Endothelial cell of umbilical vein (primary cell): ENCODE data around the gene CYB5A. TPM values are rescaled to one million over a fixed set of nuclear protein-coding genes. Genes with fewer than 3 reads are reported as not detected.

Experiments used
- BruUV-seq: library from RNA; stranded (reverse); fragments of 400-500 nt; replicated peaks from 2 replicates; lab custom pipeline; 2021; lab: Mats Ljungman, UMichigan
- CTCF ChIA-PET: fragments of 300-600, 350-600 bp; sonication (Branson Sonifier 250); formaldehyde crosslinking; loops from one replicate; lab custom pipeline; 2021; ENCODE audit warnings: antibody characterized with exemption, inconsistent platforms; lab: Charles Lee
- POLR2A ChIA-PET: fragments of 300-600, 350-600 bp; sonication (Branson Sonifier 250); formaldehyde crosslinking; loops from one replicate; lab custom pipeline; 2021; ENCODE audit warnings: antibody characterized with exemption, inconsistent platforms; lab: Charles Lee
- DNase-seq: peaks from one replicate; pipeline ENCODE4 v3.0.0-alpha.2; 2011; ENCODE audit warnings: low read depth, low spot score
- FAIRE-seq: peaks from 2 replicates; lab custom pipeline; 2011; peaks lifted over from hg19 to GRCh38; lab: Jason Lieb, UNC
- H2AFZ ChIP-seq: 2 replicates; pipeline ENCODE4 v1.6.0; 2012; ENCODE audit warnings: low read depth, low read length, control low read depth, inconsistent platforms
- H3K27ac ChIP-seq: 2 replicates; pipeline ENCODE4 v1.5.1; 2011; ENCODE audit warnings: low read depth, mild to moderate bottlenecking, control low read depth, low read length, moderate library complexity; ENCODE audit not compliant: insufficient read depth
- H3K27me3 ChIP-seq, 2 experiments: 2 replicates each; pipeline versions ENCODE4 v1.6.0 to v1.6.1; 2011; ENCODE audit warnings: low read length in 2 of 2, mixed read lengths in 1 of 2; ENCODE audit not compliant: control insufficient read depth in 2 of 2, insufficient read depth in 2 of 2
- H3K36me3 ChIP-seq, 2 experiments: 2 replicates in 1 of 2; 3 replicates in 1 of 2; pipeline ENCODE4 v1.5.1; 2011; ENCODE audit warnings: low read length in 2 of 2, mild to moderate bottlenecking in 1 of 2, moderate library complexity in 1 of 2; ENCODE audit not compliant: control insufficient read depth in 2 of 2, insufficient read depth in 2 of 2; ENCODE audit errors: extremely low read depth in 1 of 2
- H3K4me1 ChIP-seq: 3 replicates; pipeline ENCODE4 v1.5.1; 2011; ENCODE audit warnings: mild to moderate bottlenecking, low read length; ENCODE audit not compliant: control insufficient read depth, insufficient read depth; ENCODE audit errors: extremely low read depth
- H3K4me2 ChIP-seq: 2 replicates; pipeline ENCODE4 v1.6.1; 2011; ENCODE audit warnings: low read length, control low read depth, mixed read lengths; ENCODE audit not compliant: insufficient read depth
- H3K4me3 ChIP-seq, 3 experiments: fragments of 200-600 bp in 1 of 3; sonication (generic), shearing (Covaris generic) in 1 of 3; replicated peaks in 1 of 3; 2 replicates each; pipeline ENCODE4 v1.5.1; 2011 to 2016; ENCODE audit warnings: control low read depth in 3 of 3, low read length in 3 of 3, mild to moderate bottlenecking in 2 of 3, inconsistent platforms in 1 of 3, low read depth in 1 of 3, moderate library complexity in 1 of 3; ENCODE audit not compliant: insufficient read depth in 1 of 3
- H3K79me2 ChIP-seq: 2 replicates; pipeline ENCODE4 v1.6.0; 2012; ENCODE audit warnings: low read length, inconsistent platforms; ENCODE audit not compliant: control insufficient read depth, insufficient read depth
- H3K9ac ChIP-seq: replicated peaks from 2 replicates; pipeline ENCODE3; 2011; ENCODE audit warnings: low read length, control low read depth; ENCODE audit not compliant: insufficient read depth; ENCODE audit errors: extremely low read depth
- H3K9me1 ChIP-seq: replicated peaks from 3 replicates; pipeline ENCODE4 v1.6.0; 2011; ENCODE audit warnings: mild to moderate bottlenecking, low read length; ENCODE audit not compliant: control insufficient read depth, insufficient read depth; ENCODE audit errors: extremely low read depth
- H3K9me3 ChIP-seq: replicated peaks from 2 replicates; pipeline ENCODE4 v1.5.1; 2012; ENCODE audit warnings: low read length, inconsistent platforms; ENCODE audit not compliant: control insufficient read depth, insufficient read depth
- H4K20me1 ChIP-seq: replicated peaks from 2 replicates; pipeline ENCODE3; 2011; ENCODE audit warnings: mild to moderate bottlenecking, low read length; ENCODE audit not compliant: control insufficient read depth, insufficient read depth; ENCODE audit errors: extremely low read depth
- EZH2 ChIP-seq: IDR thresholded peaks from 2 replicates; pipeline ENCODE4 v1.6.1; 2012; ENCODE audit warnings: borderline replicate concordance, low read depth, mild to moderate bottlenecking, moderate library complexity, low read length, inconsistent platforms; ENCODE audit not compliant: severe bottlenecking
- FOS ChIP-seq: IDR thresholded peaks from 2 replicates; pipeline ENCODE4 v1.6.1; 2011; ENCODE audit warnings: mild to moderate bottlenecking, low read length, moderate library complexity, borderline replicate concordance; ENCODE audit not compliant: insufficient read depth
- GATA2 ChIP-seq: IDR thresholded peaks from 2 replicates; pipeline ENCODE4 v1.7.0; 2011; ENCODE audit warnings: low read depth, mild to moderate bottlenecking, moderate library complexity, mixed read lengths, low read length; ENCODE audit not compliant: insufficient read length, insufficient read depth
- JUN ChIP-seq: IDR thresholded peaks from 2 replicates; pipeline ENCODE4 v1.6.1; 2011; ENCODE audit warnings: borderline replicate concordance, low read depth; ENCODE audit not compliant: insufficient read length, insufficient read depth
- MYC ChIP-seq: IDR thresholded peaks from one replicate; pipeline ENCODE4 v1.6.1; 2011; ENCODE audit warnings: mild to moderate bottlenecking, low read depth, low read length
- POLR2A ChIP-seq: IDR thresholded peaks from 2 replicates; pipeline ENCODE4 v1.6.1; 2012; ENCODE audit warnings: low read depth, mild to moderate bottlenecking, control low read depth, low read length
- POLR2AphosphoS5 ChIP-seq: IDR thresholded peaks from 2 replicates; pipeline ENCODE4 v1.6.1; 2012; ENCODE audit warnings: low read depth, mild to moderate bottlenecking, control low read depth, low read length, moderate library complexity; ENCODE audit not compliant: insufficient read depth
- dilution Hi-C: fragments of 300-500 bp; cut with MboI; formaldehyde crosslinking; loops from one replicate; pipeline ENCODE4 v1.15.0; 2019; ENCODE audit warnings: low sequenced_read_pairs; ENCODE audit not compliant: extremely low pct_ligation_motif_present
- intact Hi-C: fragments of 100-400 bp; cut with micrococcal nuclease; formaldehyde crosslinking; loops from one replicate; pipeline ENCODE4 v1.10.0; 2022
- polyA plus RNA-seq, 4 experiments: library from polyadenylated mRNA; depleted of rRNA in 3 of 4; stranded (reverse) in 3 of 4; unstranded in 1 of 4; fragments of >200 nt; gene quantifications; 2 replicates each; pipeline versions ENCODE4 v1.2.1 to v1.2.3, GENCODE V29; 2011 to 2012; ENCODE audit warnings: missing spikeins in 1 of 4
- total RNA-seq: library from RNA; stranded (reverse); gene quantifications from 2 replicates; pipeline ENCODE4 v1.2.3, GENCODE V29; 2021
- TF ChIP-seq, protein P1 (sequence below): IDR thresholded peaks from 2 replicates; pipeline ENCODE4 v1.6.1; 2011; ENCODE audit not compliant: insufficient read depth, insufficient read length
- TF ChIP-seq, protein P2 (sequence below), 2 donors: IDR thresholded peaks; 1 replicate in 1 of 2; 2 replicates in 1 of 2; pipeline ENCODE4 v1.5.1; 2011; ENCODE audit warnings: low read length in 2 of 2, mild to moderate bottlenecking in 2 of 2, moderate library complexity in 2 of 2, control low read depth in 1 of 2, inconsistent platforms in 1 of 2, low read depth in 1 of 2; ENCODE audit not compliant: insufficient read depth in 1 of 2; ENCODE audit errors: extremely low read depth in 1 of 2

The CYB5A gene
- total and polyA plus RNA-seq, 2 donors (not counting 3 experiments of a cell fraction or from before 2014, with no cell fraction given): 24.9 to 74.0 TPM

DNA sequence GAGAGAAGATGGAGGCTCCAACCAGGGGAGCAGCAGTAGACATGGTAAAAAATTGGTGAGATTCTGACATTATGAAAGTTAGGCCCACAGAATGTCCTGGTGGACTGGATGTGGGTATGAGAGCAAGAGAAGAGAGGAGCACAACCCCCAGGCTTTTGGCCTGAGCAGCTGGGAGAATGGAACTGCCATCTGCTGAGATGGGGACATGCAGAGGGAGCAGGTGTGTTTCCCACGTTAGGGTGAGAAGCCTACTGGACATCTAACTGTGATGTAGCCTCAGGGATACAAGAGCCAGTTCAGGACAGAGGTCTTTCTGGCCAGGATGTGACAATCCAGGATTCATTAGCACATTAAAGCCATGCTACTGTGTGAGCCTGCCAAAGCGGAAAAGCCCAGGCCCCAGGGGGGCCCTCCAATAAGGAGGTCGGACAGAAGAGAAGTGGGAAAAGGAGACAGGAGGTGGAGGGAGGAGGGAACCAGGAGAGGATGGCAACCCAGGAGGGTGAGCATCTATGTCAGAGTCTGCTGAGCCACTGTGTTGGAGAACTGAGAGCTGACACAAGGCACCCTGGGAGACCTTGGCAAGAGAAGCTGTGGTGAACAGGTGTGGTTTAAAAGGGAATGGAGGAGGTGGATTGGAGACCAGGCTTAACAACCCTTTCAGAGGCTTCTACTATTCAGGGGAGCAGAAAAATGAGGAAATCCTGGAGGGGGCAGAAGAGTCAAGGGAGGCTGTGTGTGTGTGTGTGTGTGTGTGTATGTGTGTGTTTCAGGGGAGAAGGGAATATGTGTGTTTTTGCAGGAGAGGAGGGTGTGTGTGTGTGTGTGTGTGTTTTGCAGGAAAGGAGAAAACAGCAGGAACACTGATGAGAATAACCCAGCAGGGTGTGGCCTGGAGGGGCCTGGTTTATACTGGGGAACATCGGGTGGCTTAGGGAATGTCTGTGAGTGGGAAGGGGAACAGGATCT, 10.5 kb downstream of the CYB5A start:
- no peaks in the 10 kb centered on the region for H3K79me2 ChIP-seq
- TF ChIP-seq FOS (no peak), POLR2A (no peak), EZH2 (no peak), POLR2AphosphoS5 (no peak), MYC (no peak), JUN (no peak), GATA2 (no peak)
- TF ChIP-seq, protein P1, sequence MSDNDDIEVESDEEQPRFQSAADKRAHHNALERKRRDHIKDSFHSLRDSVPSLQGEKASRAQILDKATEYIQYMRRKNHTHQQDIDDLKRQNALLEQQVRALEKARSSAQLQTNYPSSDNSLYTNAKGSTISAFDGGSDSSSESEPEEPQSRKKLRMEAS: no peak
- TF ChIP-seq, protein P2, sequence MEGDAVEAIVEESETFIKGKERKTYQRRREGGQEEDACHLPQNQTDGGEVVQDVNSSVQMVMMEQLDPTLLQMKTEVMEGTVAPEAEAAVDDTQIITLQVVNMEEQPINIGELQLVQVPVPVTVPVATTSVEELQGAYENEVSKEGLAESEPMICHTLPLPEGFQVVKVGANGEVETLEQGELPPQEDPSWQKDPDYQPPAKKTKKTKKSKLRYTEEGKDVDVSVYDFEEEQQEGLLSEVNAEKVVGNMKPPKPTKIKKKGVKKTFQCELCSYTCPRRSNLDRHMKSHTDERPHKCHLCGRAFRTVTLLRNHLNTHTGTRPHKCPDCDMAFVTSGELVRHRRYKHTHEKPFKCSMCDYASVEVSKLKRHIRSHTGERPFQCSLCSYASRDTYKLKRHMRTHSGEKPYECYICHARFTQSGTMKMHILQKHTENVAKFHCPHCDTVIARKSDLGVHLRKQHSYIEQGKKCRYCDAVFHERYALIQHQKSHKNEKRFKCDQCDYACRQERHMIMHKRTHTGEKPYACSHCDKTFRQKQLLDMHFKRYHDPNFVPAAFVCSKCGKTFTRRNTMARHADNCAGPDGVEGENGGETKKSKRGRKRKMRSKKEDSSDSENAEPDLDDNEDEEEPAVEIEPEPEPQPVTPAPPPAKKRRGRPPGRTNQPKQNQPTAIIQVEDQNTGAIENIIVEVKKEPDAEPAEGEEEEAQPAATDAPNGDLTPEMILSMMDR (IDR thresholded peaks at IDR 0.05; ENCODE audit: extremely low read depth in 1 of 2, insufficient read depth in 1 of 2, low read depth in 1 of 2, low read length in 2 of 2): no peak
- no peaks in the 10 kb centered on the region for H3K9me1 ChIP-seq
- FAIRE-seq (peak; percentile 26), DNase-seq (no peak)
- BruUV-seq: no TSS peak
- no peak overlapping the region for H3K4me2 ChIP-seq
- no peak overlapping the region for H2AFZ ChIP-seq
- no peaks in the 10 kb centered on the region for H3K36me3 ChIP-seq
- peaks cover 8% of the 10 kb centered on the region for H3K4me1 ChIP-seq
- dilution Hi-C loops: no loop called here
- no peak overlapping the region for H3K27ac ChIP-seq
- intact Hi-C loops: no loop called here
- H3K27me3 ChIP-seq: no peaks in the 10 kb centered on the region
- no peak overlapping the region for H3K9ac ChIP-seq
- no peaks in the 10 kb centered on the region for H3K9me3 ChIP-seq
- no peak overlapping the region for H3K4me3 ChIP-seq
- ChIA-PET CTCF (no interaction called here), POLR2A (no interaction called here)
- H4K20me1 ChIP-seq: no peaks in the 10 kb centered on the region
